ENCODE results near the gene KCNK4. TPM values are rescaled to one million over a fixed set of nuclear protein-coding genes. Genes with fewer than 3 reads are reported as not detected.

The KCNK4 gene
- polyA plus RNA-seq, 1 donor, result 0.09 TPM

GRCh38 chr11:64331569-64332371 is 40.7 kb downstream of the KCNK4 start:
- Histone ChIP-seq H3K9me3 (ENCODE audit: control insufficient read depth, low read depth, low read length) (no peaks in the 10 kb centered on the region), H3K36me3 (ENCODE audit: control insufficient read depth, insufficient read depth, low read length) (no peaks in the 10 kb centered on the region), H3K27me3 (ENCODE audit: control insufficient read depth, insufficient read depth, low read length) (no peaks in the 10 kb centered on the region), H3K4me1 (ENCODE audit: control insufficient read depth, insufficient read depth, low read length) (peaks cover 26% of the 10 kb centered on the region), H3K4me3 (ENCODE audit: low read length) (no peak overlapping the region), H3K27ac (ENCODE audit: low read length) (no peak overlapping the region)
- WGBS (ENCODE audit: insufficient coverage, low lambda C conversion rate), result no CpG with 5 or more reads among the region's 20 CpGs
- peak; percentile 61 to 71 for DNase-seq

- Histone ChIP-seq H3K4me1 (ENCODE audit: control insufficient read depth, insufficient read depth, low read length) (peaks cover 26% of the 10 kb centered on the region), H3K27ac (ENCODE audit: low read length) (no peak overlapping the region), H3K27me3 (ENCODE audit: control insufficient read depth, insufficient read depth, low read length) (no peaks in the 10 kb centered on the region), H3K4me3 (ENCODE audit: low read length) (no peak overlapping the region), H3K9me3 (ENCODE audit: control insufficient read depth, low read depth, low read length) (no peaks in the 10 kb centered on the region), H3K36me3 (ENCODE audit: control insufficient read depth, insufficient read depth, low read length) (no peaks in the 10 kb centered on the region)
- no peak for DNase-seq
- WGBS (ENCODE audit: insufficient coverage, low lambda C conversion rate), result no CpG with 5 or more reads among the region's 8 CpGs
These were observed 42.5 kb downstream of the KCNK4 start for GRCh38 chr11:64333556-64333955.

GRCh38 chr11:64334764-64335735 is 43.9 kb downstream of the KCNK4 start:
- Histone ChIP-seq H3K27ac (ENCODE audit: low read length) (peak overlapping the region; percentile 46), H3K27me3 (ENCODE audit: control insufficient read depth, insufficient read depth, low read length) (no peaks in the 10 kb centered on the region), H3K9me3 (ENCODE audit: control insufficient read depth, low read depth, low read length) (no peaks in the 10 kb centered on the region), H3K4me1 (ENCODE audit: control insufficient read depth, insufficient read depth, low read length) (peaks cover 19% of the 10 kb centered on the region), H3K4me3 (ENCODE audit: low read length) (no peak overlapping the region), H3K36me3 (ENCODE audit: control insufficient read depth, insufficient read depth, low read length) (no peaks in the 10 kb centered on the region)
- no CpG with 5 or more reads among the region's 13 CpGs for WGBS (ENCODE audit: insufficient coverage, low lambda C conversion rate)
- peak; percentile 95 to 98 for DNase-seq

DNA sequence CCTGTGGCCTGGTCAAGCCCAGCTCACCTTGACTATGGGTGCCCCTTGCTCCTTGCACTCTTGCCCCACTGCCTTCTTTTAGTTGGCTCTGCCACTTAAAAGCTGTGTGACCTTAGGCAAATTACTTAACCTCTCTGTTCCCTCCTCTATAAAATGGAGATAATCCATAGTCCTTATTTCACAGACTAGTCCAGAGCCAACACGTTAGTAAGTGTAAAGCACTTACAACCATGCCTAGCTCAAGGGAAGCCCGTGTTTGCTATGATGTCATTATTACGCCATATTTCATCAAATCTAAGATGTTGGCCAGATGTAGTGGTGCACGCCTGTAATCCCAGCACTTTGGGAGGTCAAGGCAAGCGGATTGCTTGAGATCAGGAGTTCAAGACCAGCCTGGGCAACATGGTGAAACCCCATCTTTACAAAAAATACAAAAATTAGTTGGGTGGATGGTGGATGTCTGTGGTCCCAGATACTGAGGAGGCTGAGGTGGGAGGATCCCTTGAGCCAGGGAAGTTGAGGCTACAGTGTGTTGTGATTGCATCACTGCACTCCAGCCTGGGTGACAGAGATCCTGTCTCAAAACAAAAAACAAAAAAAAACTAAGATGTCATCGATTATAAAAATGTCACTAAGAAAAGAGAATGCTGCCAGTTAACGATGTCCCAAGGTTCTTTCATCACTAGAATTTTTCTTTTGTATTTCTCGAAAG is 46.6 kb downstream of the KCNK4 start:
- H3K9me3 ChIP-seq (ENCODE audit: control insufficient read depth, low read depth, low read length), result peaks cover 4% of the 10 kb centered on the region
- no peak overlapping the region for H3K27ac ChIP-seq (ENCODE audit: low read length)
- no peak overlapping the region for H3K4me3 ChIP-seq (ENCODE audit: low read length)
- H3K4me1 ChIP-seq (ENCODE audit: control insufficient read depth, insufficient read depth, low read length), result peaks cover 23% of the 10 kb centered on the region
- no peak for DNase-seq
- WGBS (ENCODE audit: insufficient coverage, low lambda C conversion rate), result 89% methylated on average over 4 of the region's 8 CpGs
- no peaks in the 10 kb centered on the region for H3K36me3 ChIP-seq (ENCODE audit: control insufficient read depth, insufficient read depth, low read length)
- H3K27me3 ChIP-seq (ENCODE audit: control insufficient read depth, insufficient read depth, low read length), result peaks cover 16% of the 10 kb centered on the region

GRCh38 chr11:64338716-64339115 is 47.6 kb downstream of the KCNK4 start:
- no peak for DNase-seq
- Histone ChIP-seq H3K36me3 (ENCODE audit: control insufficient read depth, insufficient read depth, low read length) (no peaks in the 10 kb centered on the region), H3K27ac (ENCODE audit: low read length) (no peak overlapping the region), H3K4me3 (ENCODE audit: low read length) (no peak overlapping the region), H3K27me3 (ENCODE audit: control insufficient read depth, insufficient read depth, low read length) (peaks cover 16% of the 10 kb centered on the region), H3K4me1 (ENCODE audit: control insufficient read depth, insufficient read depth, low read length) (peaks cover 32% of the 10 kb centered on the region), H3K9me3 (ENCODE audit: control insufficient read depth, low read depth, low read length) (peaks cover 4% of the 10 kb centered on the region)
- WGBS (ENCODE audit: insufficient coverage, low lambda C conversion rate), result no CpG with 5 or more reads among the region's 8 CpGs

DNA sequence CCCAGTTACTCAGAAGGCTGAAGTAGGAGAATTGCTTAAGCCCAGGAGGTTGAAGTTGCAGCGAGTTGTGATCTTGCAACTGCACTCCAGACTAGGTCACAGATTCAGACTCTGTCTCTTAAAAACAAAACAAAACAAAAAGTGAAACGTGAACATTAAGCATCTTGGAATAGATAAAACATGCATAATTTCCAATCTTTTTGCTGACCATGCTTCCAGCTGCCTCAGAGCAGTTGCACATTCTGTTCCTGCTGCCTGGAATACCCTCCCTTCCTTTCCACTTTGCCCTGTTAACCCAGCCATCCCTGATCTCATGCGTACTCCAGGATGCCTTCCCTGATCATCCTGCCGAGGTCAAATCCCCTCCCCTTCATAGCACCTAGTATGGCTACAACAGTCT is 48.2 kb downstream of the KCNK4 start:
- no peak overlapping the region for H3K27ac ChIP-seq (ENCODE audit: low read length)

GRCh38 chr11:64339754-64340408 is 48.8 kb downstream of the KCNK4 start, which contains the start of gene CCDC88B:
Gene CCDC88B, plus strand, starts transcription at chr11:64340204. Its CDS starts 63 bp downstream, at chr11:64340267.
- DNase-seq, result no peak
- Histone ChIP-seq H3K27ac (ENCODE audit: low read length) (no peak within 1 kb of the TSS), H3K4me3 (ENCODE audit: low read length) (no peak within 1 kb of the TSS), H3K9me3 (ENCODE audit: control insufficient read depth, low read depth, low read length) (peaks cover 4% of the 10 kb centered on the region), H3K36me3 (ENCODE audit: control insufficient read depth, insufficient read depth, low read length) (no peaks in the 10 kb centered on the region), H3K4me1 (ENCODE audit: control insufficient read depth, insufficient read depth, low read length) (peaks cover 36% of the 10 kb centered on the region), H3K27me3 (ENCODE audit: control insufficient read depth, insufficient read depth, low read length) (peaks cover 16% of the 10 kb centered on the region)
- WGBS (ENCODE audit: insufficient coverage, low lambda C conversion rate), result no CpG with 5 or more reads among the region's 16 CpGs

More for the DNA sequence above, 48.2 kb downstream of the KCNK4 start:
- DNase-seq, result no peak
- H3K9me3 ChIP-seq (ENCODE audit: control insufficient read depth, low read depth, low read length), result peaks cover 4% of the 10 kb centered on the region
- H3K36me3 ChIP-seq (ENCODE audit: control insufficient read depth, insufficient read depth, low read length), result no peaks in the 10 kb centered on the region
- no CpG with 5 or more reads among the region's 4 CpGs for WGBS (ENCODE audit: insufficient coverage, low lambda C conversion rate)
- H3K4me1 ChIP-seq (ENCODE audit: control insufficient read depth, insufficient read depth, low read length), result peaks cover 38% of the 10 kb centered on the region
- H3K4me3 ChIP-seq (ENCODE audit: low read length), result no peak overlapping the region
- peaks cover 16% of the 10 kb centered on the region for H3K27me3 ChIP-seq (ENCODE audit: control insufficient read depth, insufficient read depth, low read length)

DNA sequence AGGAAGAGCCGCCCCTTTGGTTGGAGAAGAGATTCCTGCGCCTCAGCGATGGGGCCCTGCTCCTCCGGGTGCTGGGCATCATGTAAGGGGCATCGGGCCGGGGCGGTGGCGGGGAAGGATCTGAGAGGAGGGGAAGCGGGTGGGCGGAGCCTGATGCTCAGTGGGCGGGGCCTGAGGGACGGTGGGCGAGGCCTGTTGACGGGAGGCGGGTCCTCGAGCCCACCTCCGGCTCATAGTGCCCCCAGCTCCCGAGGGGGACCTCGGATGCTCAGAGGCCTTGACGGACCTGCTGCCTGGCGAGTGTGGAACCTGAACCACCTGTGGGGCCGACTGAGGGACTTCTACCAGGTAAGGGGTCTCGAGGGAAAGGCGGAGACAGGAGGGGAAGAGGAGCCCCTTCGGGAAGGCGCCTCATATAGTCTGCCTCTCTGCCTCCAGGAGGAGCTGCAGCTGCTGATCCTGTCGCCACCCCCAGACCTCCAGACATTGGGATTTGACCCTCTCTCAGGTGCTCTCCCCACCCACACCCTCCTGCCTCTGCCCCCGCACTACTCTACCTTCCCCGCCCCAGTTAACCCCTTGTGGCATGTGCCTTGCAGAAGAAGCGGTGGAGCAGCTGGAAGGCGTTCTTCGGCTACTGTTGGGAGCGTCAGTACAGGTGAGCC is 49.7 kb downstream of the KCNK4 start:
- no peaks in the 10 kb centered on the region for H3K36me3 ChIP-seq (ENCODE audit: control insufficient read depth, insufficient read depth, low read length)
- H3K4me1 ChIP-seq (ENCODE audit: control insufficient read depth, insufficient read depth, low read length), result peaks cover 31% of the 10 kb centered on the region
- WGBS (ENCODE audit: insufficient coverage, low lambda C conversion rate), result no CpG with 5 or more reads among the region's 33 CpGs
- DNase-seq, result no peak
- no peak overlapping the region for H3K27ac ChIP-seq (ENCODE audit: low read length)
- no peak overlapping the region for H3K4me3 ChIP-seq (ENCODE audit: low read length)
- H3K9me3 ChIP-seq (ENCODE audit: control insufficient read depth, low read depth, low read length), result peaks cover 4% of the 10 kb centered on the region
- H3K27me3 ChIP-seq (ENCODE audit: control insufficient read depth, insufficient read depth, low read length), result peaks cover 16% of the 10 kb centered on the region

DNA sequence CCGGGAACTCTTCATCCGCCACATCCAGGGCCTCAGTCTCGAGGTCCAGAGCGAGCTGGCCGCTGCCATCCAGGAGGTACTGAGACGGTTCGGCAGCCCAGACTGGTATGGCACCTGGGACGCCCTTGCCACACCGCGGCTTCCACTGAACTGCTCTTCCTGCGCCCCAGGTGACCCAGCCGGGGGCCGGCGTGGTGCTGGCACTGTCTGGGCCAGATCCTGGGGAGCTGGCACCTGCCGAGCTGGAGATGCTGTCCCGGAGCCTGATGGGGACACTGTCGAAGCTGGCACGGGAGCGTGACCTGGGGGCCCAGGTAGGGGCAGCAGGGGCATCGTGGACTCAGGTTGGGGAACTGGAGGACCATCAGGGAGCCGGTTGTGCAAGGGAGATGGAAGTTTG is 50.3 kb downstream of the KCNK4 start:
- H3K4me3 ChIP-seq (ENCODE audit: low read length), result no peak overlapping the region
- peaks cover 4% of the 10 kb centered on the region for H3K9me3 ChIP-seq (ENCODE audit: control insufficient read depth, low read depth, low read length)
- H3K36me3 ChIP-seq (ENCODE audit: control insufficient read depth, insufficient read depth, low read length), result no peaks in the 10 kb centered on the region
- H3K4me1 ChIP-seq (ENCODE audit: control insufficient read depth, insufficient read depth, low read length), result peaks cover 31% of the 10 kb centered on the region
- no peak for DNase-seq
- peaks cover 16% of the 10 kb centered on the region for H3K27me3 ChIP-seq (ENCODE audit: control insufficient read depth, insufficient read depth, low read length)
- H3K27ac ChIP-seq (ENCODE audit: low read length), result no peak overlapping the region
- no CpG with 5 or more reads among the region's 21 CpGs for WGBS (ENCODE audit: insufficient coverage, low lambda C conversion rate)

All from large intestine (tissue), 3 donors.